HG03439 (cell line): Measurements from ENCODE around the gene RNASE7.
"Not testable (repeated sequence)": the region's sequence is repeated elsewhere in the genome, so short reads cannot be mapped to it uniquely, and the experiment has no call there.

Source experiments
- ATAC-seq: cut with Tn5 transposase; IDR thresholded peaks from one replicate; pipeline ENCODE4 v1.9.1; 2021; ENCODE audit warnings: mild to moderate bottlenecking, moderate library complexity; ENCODE audit not compliant: unreplicated experiment

Gene RNASE7, protein sequence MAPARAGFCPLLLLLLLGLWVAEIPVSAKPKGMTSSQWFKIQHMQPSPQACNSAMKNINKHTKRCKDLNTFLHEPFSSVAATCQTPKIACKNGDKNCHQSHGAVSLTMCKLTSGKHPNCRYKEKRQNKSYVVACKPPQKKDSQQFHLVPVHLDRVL

DNA sequence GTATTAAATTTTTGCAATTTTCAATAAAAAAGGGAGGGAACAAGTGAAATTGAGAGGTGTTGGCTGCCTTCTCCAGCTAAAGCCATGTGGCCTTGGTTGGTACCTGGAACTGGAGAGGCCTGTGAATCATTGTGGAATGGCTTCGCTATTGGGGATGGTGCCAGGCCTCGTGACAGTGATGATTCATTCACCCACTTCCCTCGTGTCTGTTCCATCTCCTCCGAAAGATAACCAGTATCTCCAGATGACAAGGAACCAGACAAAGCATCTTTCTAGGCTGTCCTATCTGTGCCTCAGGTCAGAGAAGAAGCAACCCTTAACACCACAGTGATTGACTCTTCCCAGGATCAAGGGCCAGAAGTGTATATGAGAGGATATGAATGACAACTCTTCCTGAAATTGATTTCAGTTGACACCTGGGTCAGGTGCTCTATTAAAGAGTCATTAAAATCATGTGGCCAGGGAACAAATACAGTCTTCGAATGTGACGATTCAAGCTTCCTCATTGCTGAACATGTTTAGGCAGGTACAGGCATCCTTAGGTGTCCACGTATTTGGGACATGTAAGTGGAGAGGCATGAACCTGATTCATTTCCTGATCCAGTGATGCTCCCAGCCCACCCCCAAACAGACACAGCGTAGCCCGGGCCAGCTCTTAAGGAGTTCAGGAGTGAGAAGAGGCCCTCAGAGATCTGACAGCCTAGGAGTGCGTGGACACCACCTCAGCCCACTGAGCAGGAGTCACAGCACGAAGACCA, at the start of gene RNASE7:
RNASE7 (plus strand) TSS at position 687 of the 758 bp plus-strand sequence. CDS start 631 bp downstream, outside the sequence.
- ATAC-seq, result no peak

DNA sequence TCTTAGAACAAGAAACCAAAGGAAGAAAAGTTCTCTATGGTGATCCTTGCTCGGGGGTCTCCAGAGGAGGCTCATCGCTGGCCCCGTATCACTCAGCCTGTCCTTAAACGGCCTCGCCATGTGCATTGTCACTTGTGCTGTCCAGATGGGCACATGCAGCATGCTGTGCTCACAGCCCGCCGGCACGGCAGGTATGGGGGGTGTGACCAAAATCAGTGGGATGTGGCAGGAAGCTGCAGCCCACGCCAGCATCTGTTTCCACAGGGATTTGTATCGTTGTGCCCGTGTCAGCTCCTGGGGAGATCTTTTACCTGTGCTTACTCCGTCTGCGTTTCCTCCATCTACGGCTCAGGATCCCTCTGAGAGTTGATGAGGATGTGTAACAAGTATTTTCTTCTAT, 45.6 kb upstream of the RNASE7 start:
- ATAC-seq, result no peak

DNA sequence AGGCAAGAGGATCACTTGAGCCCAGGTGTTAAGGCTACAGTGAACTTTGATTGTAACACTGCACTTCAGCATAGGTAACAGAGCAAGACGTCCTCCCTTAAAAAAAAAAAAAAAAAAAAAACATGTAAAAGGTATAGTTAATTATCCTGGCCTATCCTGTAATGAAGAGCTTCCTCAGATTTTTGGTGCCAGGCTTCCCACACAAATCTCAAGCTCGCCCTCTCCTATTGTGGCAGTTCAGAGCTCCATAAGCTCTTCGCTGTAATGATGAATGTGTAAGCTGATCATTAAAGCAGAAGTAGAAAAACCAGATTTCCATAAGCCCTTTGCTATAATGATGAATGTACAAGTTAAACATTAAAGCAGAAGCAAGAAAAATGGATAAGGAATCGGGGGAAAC, 45.0 kb upstream of the RNASE7 start:
- no peak for ATAC-seq

DNA sequence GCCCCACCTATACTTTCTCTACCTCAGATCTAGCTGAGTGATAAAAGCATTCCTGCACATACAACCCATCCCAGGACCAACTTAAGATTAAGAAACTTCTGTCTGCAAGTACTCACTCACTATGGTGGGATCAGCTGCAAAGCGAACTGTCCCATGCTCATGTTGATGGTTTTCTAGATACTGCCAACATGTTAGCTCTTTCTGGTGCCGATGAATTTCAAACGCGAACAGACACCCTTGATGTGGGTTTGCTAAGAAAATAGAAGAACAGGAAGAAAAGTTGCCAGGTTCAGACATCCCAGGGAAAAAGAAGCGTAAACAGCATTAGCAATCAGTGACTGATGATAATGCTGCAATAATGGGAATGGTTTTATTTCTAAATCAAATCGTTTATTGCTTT, 44.6 kb upstream of the RNASE7 start:
- ATAC-seq, result no peak

DNA sequence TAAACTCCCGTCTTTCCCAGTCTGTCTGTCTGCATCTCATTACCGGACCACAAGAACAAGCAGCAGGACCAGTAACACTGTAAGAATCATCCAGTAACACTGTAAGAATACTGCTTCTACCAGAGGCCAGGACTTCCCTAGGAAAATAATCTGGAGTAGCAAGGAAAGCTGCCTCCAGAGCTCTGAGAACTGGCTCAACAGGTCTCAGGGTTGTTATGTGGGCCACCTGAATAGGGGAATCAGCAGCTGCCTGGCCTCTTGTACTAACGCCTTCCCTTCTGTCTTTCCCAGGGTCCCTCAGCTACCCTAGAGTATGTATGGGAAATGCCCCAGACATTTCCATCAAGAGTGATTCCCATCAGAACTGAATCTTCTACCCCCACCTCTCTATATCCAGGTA, 44.0 kb upstream of the RNASE7 start:
- no peak for ATAC-seq

DNA sequence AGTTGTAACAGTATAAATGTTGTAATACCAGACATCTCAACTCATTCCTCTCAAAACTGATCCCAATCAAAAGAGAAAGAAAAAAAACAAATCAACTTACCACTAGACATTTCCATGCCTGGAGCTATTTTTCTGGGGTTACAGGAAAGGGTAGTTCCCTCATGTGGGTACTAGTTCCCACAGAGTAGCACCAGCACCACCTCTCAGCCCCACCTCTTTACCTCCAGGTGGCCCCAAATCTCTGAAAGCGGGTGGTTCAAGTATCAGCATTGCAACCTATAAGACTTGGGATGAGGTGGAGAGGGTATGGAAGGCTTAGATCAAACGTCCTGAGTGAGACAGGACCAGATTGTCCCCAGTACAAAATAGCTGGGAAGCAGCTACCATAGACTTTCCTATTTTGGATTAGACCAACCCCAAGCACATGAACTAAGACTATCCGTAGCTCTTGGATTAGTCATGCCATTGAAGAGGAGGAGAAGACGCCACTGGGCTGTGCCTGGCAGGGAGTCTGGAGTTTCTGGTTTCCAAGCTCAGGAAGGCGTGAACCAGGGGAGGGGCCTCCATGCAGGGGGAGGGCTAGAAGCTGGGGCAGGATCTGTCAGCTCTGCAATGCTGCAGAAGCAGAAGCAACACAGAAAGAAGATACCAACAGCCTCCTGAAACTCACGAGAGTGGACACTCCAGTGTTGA, 43.3 kb upstream of the RNASE7 start, which contains the start of gene SLC39A2:
SLC39A2 (plus strand) TSS at position 620 of the 693 bp plus-strand sequence. CDS start 154 bp downstream, outside the sequence.
- no peak for ATAC-seq

DNA sequence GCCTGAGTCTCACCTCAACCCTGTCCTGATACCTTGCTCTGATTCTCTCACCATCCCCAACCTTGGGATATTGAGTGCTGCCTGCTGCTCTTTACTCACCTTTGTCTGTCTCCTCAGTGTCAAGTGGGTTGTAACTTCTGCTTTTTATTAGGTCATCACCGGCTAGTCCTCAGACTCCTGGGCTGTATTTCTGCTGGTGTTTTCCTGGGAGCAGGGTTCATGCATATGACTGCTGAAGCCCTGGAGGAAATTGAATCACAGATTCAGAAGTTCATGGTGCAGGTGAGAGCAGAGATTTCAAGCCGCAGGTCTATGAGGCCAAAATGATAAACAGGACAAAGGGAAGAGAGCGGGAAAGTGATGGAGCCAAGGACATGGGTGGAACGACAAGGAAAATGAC, 42.6 kb upstream of the RNASE7 start:
- ATAC-seq, result no peak

DNA sequence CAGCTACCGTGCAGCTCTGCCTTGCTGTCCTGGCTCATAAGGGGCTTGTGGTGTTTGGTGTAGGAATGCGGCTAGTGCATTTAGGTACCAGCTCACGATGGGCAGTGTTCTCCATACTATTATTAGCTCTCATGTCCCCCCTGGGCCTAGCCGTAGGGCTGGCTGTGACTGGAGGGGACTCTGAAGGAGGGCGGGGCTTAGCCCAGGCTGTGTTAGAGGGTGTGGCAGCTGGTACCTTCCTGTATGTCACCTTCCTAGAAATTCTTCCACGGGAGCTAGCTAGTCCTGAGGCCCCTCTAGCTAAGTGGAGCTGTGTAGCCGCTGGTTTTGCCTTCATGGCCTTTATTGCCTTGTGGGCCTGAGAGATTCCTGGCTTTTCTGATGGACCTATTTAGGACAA, 40.9 kb upstream of the RNASE7 start:
- ATAC-seq, result no peak

DNA sequence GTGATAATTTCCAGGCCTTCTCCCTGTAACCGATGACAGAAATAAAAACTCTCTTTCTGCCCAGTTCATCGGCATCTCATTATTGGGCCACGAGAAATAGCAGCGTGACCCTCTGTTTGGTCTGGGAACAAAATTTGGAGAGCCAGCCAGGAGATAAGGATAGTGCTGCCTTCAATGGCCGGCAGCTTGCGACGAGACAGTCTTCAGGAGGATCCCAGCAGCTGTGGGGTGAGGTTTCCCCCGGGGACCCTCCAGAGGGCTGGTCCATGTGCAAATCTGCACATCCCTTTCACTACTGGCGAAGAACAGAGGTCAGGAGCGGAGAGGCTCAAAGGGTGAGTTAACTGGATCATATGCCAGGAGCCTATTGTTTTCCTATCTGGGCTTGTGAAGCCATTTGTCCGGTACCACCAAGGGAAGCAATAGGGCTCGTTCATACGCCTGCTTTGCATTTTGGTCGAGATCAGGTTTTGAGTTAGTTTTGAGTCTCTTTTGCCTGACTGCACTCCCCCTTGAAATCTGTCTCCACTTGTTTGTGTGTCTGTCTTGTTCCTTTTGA, 38.3 kb upstream of the RNASE7 start:
- ATAC-seq, result no peak

DNA sequence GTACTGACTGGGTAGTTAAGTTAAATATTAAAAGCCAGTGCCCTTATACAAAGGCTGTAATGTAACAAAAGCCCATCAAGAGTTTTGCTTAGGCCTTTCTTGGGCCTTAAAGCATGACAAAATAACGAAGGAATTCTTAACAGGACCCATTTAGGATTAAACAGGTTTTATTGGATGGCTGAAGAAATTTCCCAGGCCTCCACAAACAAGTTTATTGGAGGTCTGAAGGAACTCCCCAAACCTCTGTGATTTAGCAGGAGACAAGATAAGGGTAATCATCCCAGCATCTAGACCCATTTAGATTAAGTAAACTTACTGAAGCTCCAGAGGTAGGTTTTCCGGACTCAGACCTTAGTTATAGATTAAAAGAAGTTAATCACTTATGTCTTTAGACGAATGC, 32.4 kb upstream of the RNASE7 start:
- not testable (repeated sequence) for ATAC-seq

DNA sequence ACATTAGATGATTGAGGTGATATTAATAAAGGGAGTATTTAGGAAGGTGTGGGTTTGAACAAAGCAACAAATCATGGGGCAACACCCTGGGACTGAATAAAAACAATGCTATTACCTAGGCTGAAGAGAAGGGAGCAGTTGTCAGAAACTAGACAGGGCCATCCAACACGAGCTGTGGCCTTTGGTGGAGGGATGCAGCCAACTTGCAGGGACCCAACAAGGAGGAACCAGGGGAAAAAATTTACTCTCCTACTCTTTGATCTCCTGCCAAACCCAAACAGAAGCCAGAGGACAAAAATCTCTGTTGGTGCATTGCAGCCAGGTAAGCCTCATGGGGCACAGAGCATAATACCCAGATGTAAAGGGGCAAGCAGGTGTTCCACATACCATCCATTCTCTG, 31.0 kb upstream of the RNASE7 start:
- ATAC-seq, result no peak

DNA sequence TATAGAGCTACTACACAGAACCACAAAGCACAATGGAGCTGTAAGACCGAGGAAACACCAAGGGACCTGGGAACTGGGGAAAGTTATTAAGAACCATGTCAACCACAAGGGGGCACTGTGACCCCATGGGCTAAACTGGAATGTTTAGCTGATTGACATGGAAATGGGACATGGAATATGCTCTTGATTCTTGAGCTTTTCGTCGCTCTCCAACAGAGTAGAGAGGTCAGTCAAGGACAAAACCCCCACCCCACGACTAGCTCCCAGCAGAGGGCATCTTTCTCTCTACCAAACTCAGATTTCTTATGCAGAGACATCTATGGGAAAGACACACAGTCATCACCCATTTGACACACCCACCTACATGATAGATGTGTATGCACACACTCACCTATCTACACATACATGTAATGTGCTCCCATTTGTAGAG, 27.4 kb upstream of the RNASE7 start:
- ATAC-seq, result no peak

DNA sequence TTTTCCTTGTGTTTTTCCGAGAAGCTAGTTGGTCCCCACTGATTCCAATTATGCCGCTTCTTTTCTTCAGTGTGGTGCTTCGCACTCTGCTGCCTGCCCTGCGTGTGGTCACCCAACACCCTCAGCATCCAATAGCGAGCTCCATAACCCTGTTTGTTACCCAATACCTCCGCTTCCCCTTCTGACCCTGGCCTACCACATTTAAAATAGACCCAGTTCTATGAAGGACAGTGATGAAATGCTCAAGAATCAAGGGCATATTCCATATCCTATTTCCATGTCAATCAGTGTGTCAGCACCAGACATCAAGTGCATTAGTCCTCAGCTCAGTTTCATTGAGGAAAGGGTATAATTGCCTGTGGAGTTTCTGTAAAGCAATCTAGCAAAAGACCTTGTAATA, 26.9 kb upstream of the RNASE7 start:
- ATAC-seq, result no peak

DNA sequence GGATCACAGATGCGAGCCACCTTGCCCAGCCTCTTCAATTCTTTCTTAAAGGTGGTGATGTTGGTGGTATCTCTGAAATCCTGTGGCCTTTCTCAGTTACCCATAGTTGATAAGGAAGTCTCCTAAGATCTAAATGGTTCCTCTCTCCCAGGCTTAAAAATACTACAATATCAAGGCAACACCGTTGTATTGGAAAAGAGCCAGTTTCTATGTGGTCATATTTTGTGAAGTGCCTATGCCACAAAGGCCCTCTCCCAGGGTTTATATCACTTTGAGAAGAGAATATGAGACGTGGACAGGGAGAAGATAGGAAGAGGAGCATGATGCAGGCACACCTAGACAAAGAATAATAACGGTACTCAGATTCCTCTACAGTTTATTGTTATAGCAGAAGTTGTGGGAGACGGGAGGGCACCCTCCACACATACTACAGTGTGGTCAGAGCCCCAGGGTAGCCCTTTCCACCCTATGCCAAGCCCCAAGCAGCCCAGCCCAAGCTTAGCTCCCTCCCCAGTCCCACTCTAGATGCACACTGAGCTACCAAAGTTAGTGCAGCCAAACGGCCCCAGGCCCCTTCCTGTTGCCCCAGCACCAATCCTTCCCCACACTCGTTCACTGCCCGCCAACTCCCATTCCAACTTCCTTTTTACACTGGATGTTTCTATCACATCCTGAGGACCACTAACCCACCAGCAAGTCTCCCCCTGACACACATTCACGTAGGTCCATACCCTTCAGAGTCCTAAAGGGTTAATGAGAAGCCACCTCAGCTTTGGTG, 25.6 kb upstream of the RNASE7 start:
- ATAC-seq, result no peak

DNA sequence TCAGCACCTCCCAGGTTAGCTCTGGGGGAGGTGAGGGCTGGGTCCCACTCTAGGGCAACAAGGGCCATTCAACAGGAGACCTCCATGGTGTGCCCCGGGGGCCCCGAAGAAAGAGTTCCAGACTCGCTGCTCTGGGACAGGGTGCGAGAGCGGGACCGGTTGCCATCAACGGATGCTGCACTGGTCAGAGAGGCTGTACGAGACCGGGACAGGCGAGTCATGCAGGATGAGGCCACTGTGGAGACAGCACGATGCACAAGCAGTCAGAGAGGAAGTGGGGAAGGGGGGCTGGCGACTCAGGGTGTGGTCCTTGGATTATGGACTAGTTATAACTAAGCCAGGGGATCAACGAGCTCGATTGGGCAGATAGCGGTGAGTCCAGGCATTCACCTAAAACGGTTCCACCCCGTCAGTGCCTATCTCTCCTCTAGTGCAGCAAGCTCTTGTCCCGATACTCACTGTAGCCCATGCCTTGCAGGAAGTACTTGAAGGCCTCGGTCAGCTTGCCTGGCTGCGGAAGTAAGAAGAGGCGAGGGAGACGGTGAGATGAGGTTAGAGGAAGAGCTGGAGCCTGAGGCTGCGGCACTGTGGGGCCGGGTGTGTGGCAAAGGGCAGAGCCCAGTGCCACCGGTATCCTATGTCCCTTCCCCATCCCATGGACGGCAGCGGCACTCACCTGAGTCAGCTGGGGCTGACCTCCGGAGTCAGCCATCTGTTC, 24.5 kb upstream of the RNASE7 start:
- ATAC-seq, result no peak

DNA sequence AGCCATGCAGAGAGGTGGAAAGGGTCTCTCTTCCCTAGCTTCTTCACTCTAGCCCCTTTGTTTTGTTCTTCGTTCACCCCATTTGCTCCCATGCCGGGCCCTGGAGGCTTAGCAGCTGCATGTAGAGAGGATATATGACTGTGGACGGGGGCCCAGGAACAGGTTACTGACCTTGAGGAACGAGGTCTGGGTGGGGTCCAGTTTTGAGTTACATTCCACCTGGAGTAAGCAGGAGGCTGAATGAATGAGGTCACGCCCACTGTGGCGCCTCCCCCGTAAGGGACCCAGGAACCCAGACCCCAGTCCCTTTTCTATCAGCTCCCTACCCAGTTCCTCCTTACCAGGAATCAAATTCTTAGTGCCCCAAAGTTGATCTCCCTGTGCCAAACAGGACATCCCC, 23.9 kb upstream of the RNASE7 start:
- no peak for ATAC-seq

DNA sequence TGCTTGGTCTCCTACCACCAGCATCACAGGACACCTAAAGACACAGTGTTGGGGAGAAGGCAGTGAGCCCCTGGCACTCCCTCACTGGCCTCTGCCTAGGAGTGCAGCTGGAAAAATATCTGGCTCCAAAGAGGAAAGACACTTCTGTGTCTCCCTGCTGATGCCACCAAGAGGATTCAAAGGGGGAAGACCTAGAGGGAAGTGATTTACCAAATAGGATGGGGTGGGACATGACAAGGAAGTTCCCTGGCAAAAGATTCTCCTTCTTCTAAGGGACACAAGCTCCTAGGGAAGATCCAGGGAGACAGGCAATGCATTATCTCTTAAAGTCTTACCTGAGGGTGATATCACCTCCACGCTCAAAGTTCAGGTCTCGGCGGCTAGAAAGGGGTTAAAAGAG, 23.4 kb upstream of the RNASE7 start:
- no peak for ATAC-seq

DNA sequence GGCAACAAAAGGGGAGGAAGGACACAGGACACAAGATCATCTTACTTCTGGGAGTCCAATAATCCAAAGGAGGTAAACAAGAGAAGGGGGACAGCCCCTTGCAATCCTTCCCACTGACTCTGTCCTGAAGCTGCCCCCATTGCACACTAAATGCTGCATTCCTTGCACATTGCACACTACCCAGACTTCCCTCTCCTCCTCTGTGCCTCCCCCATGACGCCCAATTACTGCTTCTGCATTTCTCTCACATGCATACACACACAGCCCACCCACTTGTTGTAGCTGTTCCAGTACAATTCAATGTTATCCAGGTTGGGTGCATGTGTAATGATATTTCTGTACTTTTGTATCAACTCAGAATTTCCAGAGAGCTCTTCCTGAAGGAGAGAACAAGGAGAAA, 22.8 kb upstream of the RNASE7 start:
- ATAC-seq, result no peak

DNA sequence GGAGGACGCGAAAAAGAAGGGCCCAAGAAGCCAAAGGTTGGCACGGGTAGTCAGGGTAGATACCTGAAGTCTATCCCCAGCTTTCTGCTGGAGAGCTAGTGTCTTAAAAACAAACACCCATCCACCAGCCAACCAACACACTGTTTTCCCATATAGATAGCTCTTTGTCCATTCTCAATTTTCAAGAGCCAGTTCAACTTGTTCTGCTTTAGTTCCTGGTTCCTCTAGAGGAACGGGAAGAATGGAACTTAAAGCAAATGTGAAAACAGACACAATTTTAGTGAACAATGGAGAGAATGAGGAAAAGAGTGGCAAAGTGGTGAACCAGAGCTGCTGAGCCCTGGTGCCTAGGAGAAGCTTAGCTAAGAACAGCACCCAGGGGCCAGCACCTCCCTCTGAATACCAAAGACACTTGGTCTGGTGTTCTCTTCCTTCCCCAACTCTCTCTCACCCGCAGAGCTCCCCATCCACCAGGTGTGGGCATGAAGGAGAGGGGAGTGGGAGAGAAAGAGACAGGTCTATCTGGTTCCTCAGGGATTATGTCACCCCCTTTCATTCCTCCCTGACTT, 21.1 kb upstream of the RNASE7 start:
- no peak for ATAC-seq

DNA sequence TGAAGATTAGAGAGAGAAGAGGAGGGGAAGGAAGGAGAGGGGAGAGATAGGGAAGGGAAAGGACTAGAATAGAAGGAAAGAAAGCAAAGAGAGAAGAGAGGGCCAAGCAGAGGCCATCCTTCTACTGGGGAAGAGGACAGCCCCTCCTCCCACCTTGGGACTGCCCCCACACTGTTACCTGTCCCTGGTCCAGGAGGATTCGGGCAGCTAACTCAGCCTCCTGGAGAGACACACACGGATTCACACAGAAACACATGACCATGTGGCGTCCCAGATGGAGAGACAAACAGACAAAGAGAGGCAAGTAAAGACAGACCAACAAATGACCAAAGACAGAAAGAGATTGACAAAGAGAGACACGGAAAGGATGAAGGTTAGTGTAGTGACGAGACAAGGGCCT, 19.5 kb upstream of the RNASE7 start:
- no peak for ATAC-seq
